ENCODE results near the gene CFAP46. TPM values are rescaled to one million over a fixed set of nuclear protein-coding genes. Genes with fewer than 3 reads are reported as not detected.

CFAP46 gene
- total and polyA plus RNA-seq, 2 of the 8 experiments (the other 6 are each of a cell fraction or from before 2014, with no cell fraction given) = 2.6 to 4.8 TPM

- Histone ChIP-seq H2BK15ac (ENCODE audit: low read length) (no peak overlapping the region), H3K9me3 (ENCODE audit: insufficient read depth in 2 of 2, low read depth in 1 of 2, low read length in 1 of 2) (no peaks in the 10 kb centered on the region), H2BK5ac (ENCODE audit: low read depth, low read length) (no peak overlapping the region), H3K9ac (replicated peaks in 1 of 4; ENCODE audit: extremely low read depth in 1 of 4, low read depth in 3 of 4, low read length in 3 of 4) (no peak overlapping the region), H2AK5ac (ENCODE audit: low read depth, low read length) (no peak overlapping the region), H4K91ac (replicated peaks; ENCODE audit: insufficient read length, low read length) (peak overlapping the region; percentile 54), H3K4me3 (ENCODE audit: extremely low read depth in 1 of 4, insufficient read depth in 2 of 4, low read depth in 3 of 4, low read length in 4 of 4) (no peak overlapping the region), H2AFZ (ENCODE audit: low read length) (no peak overlapping the region), H4K8ac (ENCODE audit: extremely low read depth, insufficient read depth, low read length) (no peak overlapping the region), H4K20me1 (replicated peaks in 1 of 2; ENCODE audit: control insufficient read depth in 1 of 2, insufficient read depth in 2 of 2, low read length in 2 of 2) (no peaks in the 10 kb centered on the region), H2BK120ac (replicated peaks; ENCODE audit: low read depth, low read length) (no peak overlapping the region), H3K27ac (ENCODE audit: low read depth, low read length) (no peak overlapping the region), H3K4me1 (replicated peaks in 1 of 4; ENCODE audit: control insufficient read depth in 3 of 4, insufficient read depth in 4 of 4, low read length in 3 of 4) (peaks cover 0 to 3% (median 0%) of the 10 kb centered on the region in 4 experiments; a peak in 2 of 7 replicates), H3K27me3 (replicated peaks in 1 of 4; ENCODE audit: control insufficient read depth in 3 of 4, extremely low read depth in 1 of 4, insufficient read depth in 3 of 4, low read length in 3 of 4) (no peaks in the 10 kb centered on the region), H3K36me3 (ENCODE audit: control insufficient read depth in 2 of 4, insufficient read depth in 4 of 4, low read length in 3 of 4) (no peaks in the 10 kb centered on the region), H3K18ac (ENCODE audit: extremely low read depth, low read length) (no peak overlapping the region), H3K4ac (replicated peaks; ENCODE audit: insufficient read length, low read depth, low read length) (no peak overlapping the region), H4K5ac (ENCODE audit: insufficient read length, low read depth, low read length) (no peak overlapping the region), H3K23me2 (ENCODE audit: low read depth, low read length) (no peaks in the 10 kb centered on the region), H3K14ac (ENCODE audit: insufficient read length) (no peak overlapping the region), H3K4me2 (ENCODE audit: insufficient read depth in 1 of 2, low read depth in 2 of 2, low read length in 2 of 2) (no peak overlapping the region), H2BK20ac (ENCODE audit: low read length) (no peak overlapping the region), H3K23ac (ENCODE audit: insufficient read length) (no peak overlapping the region), H3K79me1 (ENCODE audit: low read depth, low read length) (no peaks in the 10 kb centered on the region), H2BK12ac (ENCODE audit: low read depth, low read length) (no peak overlapping the region), H3K79me2 (ENCODE audit: control insufficient read depth in 1 of 2, insufficient read depth in 2 of 2, low read length in 2 of 2) (no peaks in the 10 kb centered on the region), H3K56ac (replicated peaks; ENCODE audit: insufficient read length, low read depth, low read length) (no peak overlapping the region)
- ChIA-PET POLR2A (ENCODE audit: partially characterized antibody) (no interaction called here), CTCF (ENCODE audit: partially characterized antibody) (interaction anchor here (1.0 to 2.9 kb wide), 2 partner anchors 8 to 153 kb away, joined by 3 to 5 read pairs; no protein-coding TSS in a partner anchor)
- 80% methylated on average over 33 of the region's 33 CpGs; no CpG with 5 or more reads in 1 of the 2 experiments for WGBS, 2 experiments (ENCODE audit: extremely low coverage in 1 of 2, insufficient coverage in 1 of 2, insufficient read length in 1 of 2, insufficient replicate concordance in 2 of 2, low coverage in 1 of 2, low lambda C conversion rate in 2 of 2, missing lambda C conversion rate in 1 of 2)
- DNase-seq (ENCODE audit: low read depth in 1 of 2, low spot score in 2 of 2) = no peak
- FAIRE-seq = no peak
- TF ChIP-seq YY1 (IDR thresholded peaks at IDR 0.05; ENCODE audit: low read depth, low read length) (no peak), ASH2L (IDR thresholded peaks at IDR 0.05; ENCODE audit: low read length) (no peak), SAP30 (IDR thresholded peaks at IDR 0.05; ENCODE audit: insufficient read depth, insufficient replicate concordance, low read length) (no peak), ATF3 (IDR thresholded peaks at IDR 0.05; ENCODE audit: insufficient read depth, low read depth, low read length) (no peak), SRF (IDR thresholded peaks at IDR 0.05; ENCODE audit: low read depth, low read length) (no peak), SP1 (IDR thresholded peaks at IDR 0.05; ENCODE audit: low read depth, low read length) (no peak)
These were observed 131.3 kb downstream of the CFAP46 start for GRCh38 chr10:132810807-132811700.
